DMS 273 treated with DMSO at 0.1 percent for 48 hours (cell line): ENCODE measurements around the gene PLA2G2C.
A peak's percentile ranks its signal among the peaks of the same experiment; 100 is the strongest.

Source experiments
- DNase-seq: peaks from one replicate; lab custom pipeline; 2025; lab: John Stamatoyannopoulos, UW

PLA2G2C gene

DNA sequence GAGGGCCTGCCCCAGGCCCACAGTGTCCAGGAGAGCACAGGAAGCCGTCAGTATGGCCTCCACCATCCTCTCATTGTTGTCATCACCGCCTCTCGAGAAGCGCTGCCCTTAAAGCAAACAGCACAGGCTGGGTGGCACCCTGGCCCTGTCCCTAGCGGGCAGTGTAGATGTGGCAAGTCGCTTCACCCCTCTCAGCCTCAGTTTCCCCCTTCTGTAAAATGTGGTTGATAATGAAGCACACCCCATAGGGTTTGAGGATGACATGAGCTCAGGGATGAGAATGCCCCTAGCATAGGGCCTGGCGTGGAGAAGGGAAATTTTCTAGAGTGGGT, 33.8 kb downstream of the PLA2G2C start:
- no peak for DNase-seq

DNA sequence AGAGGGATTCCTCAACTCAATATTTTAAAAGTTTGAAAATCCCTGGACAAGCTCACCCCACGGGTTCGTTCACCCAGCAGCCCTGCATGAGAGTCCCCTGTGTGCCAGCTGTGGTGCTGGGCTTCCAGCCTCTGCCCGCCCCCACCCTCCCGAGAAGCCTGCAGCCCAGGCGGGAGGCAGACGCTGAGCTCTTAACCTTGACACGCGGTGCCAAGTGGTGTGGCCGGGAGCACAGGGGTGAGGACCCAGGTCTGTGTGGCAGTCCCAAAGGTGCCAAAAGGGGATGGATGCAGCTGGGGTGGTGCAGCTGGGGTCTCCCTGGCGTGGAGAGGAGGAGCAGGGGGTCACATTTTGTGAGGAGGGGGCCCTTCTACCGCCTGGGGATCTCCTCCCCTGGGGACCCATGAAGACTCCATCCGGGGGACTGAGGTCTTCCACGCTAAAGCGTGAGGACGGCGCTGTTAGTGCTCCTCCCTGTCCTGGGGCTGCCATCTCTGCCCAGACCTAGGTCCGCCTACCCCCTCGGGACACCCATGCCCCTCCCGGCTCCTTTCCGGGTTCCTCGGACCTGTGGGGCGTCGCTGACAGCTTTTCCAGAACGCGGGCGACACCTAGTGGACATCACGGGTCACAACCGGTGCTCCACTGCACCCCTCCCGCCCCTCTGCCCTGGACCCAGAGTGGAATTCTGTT, 34.3 kb downstream of the PLA2G2C start:
- DNase-seq: peak; percentile 24

DNA sequence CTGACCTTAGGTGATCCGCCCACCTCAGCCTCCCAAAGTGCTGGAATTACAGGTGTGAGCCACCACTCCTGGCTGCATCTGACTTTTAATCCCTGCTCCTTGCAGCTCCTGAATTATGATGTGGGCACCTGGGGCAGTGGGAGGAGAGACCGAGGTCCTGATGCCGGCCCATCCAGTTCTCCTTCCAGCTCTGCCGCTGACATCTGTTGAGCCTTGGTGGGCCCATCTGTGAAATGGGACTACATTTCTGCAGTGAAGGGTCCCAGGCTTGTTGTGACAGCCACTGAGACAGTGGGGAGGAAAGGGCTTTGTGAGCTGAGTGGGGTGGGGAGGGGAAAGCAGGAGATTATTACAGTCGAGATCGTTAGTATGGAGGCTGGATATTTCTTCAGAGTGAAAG, 35.3 kb downstream of the PLA2G2C start:
- DNase-seq: no peak

DNA sequence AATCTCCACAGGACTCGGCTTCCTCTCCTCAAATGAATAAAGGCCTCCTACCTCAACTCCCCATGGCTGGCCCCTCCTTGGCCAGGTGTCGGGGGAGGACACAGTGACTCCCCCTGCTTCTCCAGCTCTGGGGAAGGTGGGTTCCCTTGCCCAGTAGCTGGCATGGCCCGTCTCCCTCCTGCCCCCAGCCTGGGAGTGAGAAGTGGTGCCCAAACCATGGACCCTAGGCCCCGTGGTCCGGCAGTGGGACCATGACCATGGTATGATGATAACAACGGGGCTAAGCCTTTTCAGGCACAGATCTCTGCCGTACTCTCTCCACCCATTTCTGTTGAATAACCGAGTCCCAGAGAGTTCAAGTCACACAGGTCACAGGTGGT, 36.0 kb downstream of the PLA2G2C start:
- no peak for DNase-seq

DNA sequence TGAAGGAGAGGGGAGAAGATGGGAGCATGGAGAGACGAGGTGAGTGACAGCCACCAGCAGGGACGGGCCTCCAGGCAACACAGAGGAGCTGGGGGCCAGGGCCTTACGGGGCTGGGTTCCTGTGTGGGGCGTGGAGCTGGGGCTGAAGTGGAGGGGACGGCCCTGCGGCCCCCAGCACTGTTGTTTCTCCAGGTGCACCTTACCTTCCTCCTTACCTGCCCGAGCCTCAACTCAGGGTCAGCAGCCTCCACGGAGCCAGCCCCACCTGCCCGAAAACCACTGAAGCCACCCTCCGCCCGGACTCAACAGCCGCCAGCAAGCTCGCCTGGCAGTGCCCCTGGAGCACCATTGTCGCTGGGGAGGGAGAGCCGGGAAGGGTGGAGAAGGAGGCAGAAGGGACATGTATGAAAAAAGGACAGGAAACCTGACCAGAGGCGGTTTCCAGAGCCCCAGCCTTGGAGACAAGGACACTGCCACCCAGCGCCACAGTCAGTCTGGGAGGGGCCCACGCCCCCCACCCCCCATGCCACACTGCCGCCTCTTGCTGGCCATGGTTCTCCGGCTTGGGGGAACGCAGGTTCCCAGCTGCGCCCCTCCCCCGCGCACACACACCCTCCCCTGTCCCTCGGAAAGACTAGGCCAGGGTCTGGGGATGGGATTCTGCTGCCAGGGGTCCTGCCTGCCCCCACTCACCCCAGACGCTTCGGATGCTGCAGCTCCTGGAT, 36.6 kb downstream of the PLA2G2C start:
- DNase-seq: no peak

GRCh38 chr1:20148571-20149500, 37.5 kb downstream of the PLA2G2C start:
- DNase-seq: no peak

- DNase-seq: no peak
These were observed 38.3 kb downstream of the PLA2G2C start for GRCh38 chr1:20147846-20148570.

DNA sequence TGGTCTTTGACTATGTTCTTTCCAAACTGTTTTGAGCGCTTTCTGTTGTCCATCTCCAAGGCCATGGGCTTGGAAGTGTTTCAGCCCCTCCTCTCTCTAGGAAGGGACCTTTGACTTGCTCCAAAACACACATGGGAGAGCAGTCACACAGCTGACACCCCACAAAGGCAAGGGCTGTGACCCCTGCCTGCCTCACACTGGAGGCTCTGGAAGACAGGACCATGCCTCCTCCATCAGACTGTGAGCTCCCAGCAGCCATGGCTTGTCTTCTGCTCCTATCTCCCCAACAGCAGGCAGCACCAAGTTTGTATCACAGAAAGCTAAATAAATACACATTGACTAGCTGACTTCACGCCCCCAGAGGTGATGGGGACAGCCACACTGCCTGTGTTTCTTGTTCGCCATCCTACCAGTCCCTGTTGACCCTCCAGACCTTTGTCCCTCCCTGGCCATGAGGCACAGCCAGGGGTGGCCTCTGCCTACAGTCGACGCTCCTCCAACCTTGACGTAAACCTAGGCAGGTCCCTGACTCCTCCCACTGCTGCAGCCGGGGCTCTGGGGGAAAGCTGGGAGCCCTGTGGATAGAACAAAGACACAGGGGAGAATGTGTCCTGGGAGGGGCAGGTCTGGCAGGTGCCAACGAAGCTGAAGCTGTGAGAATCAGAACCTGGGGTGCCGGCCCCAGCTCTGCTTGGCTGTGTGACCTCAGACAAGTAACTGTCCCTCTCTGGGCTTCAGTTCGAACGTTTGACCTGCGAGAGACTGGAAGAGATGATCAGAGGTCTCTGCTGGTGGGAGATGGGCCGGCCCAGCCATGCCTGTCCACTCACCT, 42.4 kb downstream of the PLA2G2C start:
- DNase-seq: no peak

DNA sequence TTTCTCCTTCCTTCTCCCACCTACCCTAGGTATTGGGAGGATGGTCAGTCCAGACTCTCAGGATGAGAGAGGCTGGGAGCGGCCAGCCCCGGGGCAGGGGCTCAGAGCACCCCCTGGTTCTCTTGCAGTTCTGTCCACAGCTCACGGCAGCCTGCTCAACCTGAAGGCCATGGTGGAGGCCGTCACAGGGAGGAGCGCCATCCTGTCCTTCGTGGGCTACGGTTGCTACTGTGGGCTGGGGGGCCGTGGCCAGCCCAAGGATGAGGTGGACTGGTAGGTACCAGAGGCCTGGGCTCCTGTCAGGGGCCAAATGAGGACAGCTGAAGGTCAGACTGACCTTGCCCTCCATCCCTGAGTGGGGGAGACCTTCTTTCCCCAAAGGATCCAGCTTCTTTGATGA, 43.0 kb downstream of the PLA2G2C start:
- no peak for DNase-seq

- no peak for DNase-seq
These were observed 44.2 kb downstream of the PLA2G2C start for GRCh38 chr1:20142001-20142710.

DNA sequence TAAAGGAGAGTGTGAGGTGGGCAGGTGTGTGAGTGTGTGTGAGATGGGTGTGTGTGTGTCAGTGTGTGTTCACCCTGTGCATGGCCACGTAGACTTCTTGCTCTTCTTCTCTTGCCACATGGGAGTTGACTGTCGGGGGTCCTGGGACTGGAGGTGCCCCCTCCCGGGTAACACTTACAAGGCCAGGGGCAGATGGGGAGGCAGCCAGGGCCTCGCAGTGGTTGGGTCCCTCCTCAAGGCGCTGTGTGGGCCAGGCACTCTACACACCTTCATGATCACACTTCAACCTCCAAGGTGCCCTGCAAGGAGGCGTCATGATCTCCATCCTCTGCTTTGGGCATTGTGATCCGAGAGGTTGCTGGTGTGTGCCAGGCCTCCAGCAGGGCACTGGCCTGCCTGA, 44.9 kb downstream of the PLA2G2C start:
- no peak for DNase-seq

- no peak for DNase-seq
These were observed 45.3 kb downstream of the PLA2G2C start for GRCh38 chr1:20141001-20141400.

- no peak for DNase-seq
These were observed 46.3 kb downstream of the PLA2G2C start for GRCh38 chr1:20139776-20140612.

- no peak for DNase-seq
These were observed 47.3 kb downstream of the PLA2G2C start, which contains the start of gene PLA2G2F for GRCh38 chr1:20138961-20139550. TSS of gene PLA2G2F (plus strand) at chr1:20139323. CDS start at chr1:20139428, 105 bp downstream.

DNA sequence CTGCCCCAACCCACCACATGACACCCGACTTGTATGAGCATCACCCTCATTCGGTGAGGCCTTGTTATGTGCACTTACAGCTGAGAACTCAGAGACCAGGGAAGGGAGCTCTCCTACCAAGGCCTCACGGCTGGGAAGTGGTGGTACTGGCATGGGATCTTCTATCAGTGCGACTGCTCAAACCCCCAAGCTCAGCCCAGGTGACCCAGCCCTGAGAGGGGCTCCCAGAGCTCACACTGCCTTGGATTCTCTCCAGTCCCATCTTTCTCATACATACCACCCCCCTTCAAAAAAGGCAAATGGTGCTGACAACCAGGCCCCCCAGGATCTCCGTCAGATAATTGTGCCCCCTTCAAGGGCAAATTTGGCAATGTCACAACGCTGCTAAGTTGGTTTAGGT, 48.0 kb downstream of the PLA2G2C start:
- DNase-seq: no peak

DNA sequence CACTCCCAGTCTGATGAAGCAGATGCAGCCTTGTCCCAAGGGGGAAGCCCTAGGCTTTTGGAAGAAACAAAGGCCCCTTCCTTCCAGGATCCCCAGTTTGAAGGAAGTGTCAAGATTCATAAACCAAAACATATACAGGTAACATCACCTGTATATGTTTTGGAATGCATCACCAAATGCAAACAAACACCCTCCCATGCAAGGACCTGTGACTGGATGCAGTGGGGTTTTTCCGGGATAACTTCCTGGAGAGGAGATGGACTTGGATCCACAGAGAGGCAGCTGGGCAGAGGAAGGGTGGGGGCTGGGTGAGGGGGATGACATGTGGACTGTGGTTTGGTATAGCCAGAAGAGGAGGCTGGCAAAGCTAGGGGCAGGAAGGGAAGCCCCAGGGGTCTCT, 48.7 kb downstream of the PLA2G2C start:
- DNase-seq: no peak

- no peak for DNase-seq
These were observed 49.3 kb downstream of the PLA2G2C start for GRCh38 chr1:20137055-20137454.

- DNase-seq: no peak
These were observed 50.1 kb downstream of the PLA2G2C start for GRCh38 chr1:20136249-20136648.

DNA sequence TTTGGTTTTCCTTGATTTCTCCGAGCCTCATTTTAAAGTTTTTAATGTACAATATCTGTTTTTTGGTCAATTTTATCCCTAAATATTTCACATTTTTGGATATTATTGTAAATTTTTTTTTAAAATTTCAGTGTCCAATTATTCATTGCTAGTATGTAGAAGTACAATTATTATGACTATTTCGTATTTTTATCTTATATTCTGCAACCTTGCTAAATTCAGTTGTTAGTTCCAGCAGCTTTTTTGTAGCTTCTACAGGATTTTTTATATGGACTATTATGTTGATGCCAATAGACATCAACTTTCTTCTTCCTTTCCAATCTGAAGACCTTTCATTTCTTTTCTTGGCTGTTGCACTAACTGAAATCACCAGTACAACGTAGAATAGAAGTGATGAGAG, 51.3 kb downstream of the PLA2G2C start:
- no peak for DNase-seq
